ENCODE results near the gene PLCB2. TPM values are rescaled to one million over a fixed set of nuclear protein-coding genes. Genes with fewer than 3 reads are reported as not detected.

The PLCB2 gene
- total and polyA plus RNA-seq, 9 of the 15 experiments (the other 6 are each of a cell fraction or from before 2014, with no cell fraction given), result 0.37 to 12.3 (median 8.0) TPM

DNA sequence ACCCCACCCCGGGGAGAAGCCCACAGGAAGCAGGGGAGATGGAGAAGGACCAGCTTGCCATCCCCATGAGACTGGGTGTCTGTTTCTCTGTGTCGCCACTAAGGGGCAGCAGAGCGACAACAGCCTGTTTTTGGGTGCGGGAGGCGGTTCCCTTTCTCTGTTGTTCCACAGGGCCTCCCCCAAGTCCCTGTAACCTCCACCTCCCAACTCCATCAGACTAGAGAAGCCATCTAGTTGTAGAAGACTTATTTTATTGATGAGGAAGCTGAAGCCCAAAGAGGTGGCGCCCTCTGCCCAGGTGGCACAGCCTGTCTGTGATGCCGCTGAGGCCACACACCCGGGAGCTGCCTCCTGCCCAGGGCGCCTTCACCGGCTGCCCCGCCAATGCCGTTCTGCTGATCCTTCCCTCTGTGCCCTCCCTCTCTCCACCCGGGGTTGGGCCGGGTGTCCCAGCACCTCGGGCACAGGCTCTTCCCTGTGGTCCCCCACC lies 36.9 kb upstream of the PLCB2 start (continued):
- TF ChIP-seq, protein P1, sequence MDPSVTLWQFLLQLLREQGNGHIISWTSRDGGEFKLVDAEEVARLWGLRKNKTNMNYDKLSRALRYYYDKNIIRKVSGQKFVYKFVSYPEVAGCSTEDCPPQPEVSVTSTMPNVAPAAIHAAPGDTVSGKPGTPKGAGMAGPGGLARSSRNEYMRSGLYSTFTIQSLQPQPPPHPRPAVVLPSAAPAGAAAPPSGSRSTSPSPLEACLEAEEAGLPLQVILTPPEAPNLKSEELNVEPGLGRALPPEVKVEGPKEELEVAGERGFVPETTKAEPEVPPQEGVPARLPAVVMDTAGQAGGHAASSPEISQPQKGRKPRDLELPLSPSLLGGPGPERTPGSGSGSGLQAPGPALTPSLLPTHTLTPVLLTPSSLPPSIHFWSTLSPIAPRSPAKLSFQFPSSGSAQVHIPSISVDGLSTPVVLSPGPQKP (CRISPR knock-in tag; IDR thresholded peaks at IDR 0.05), result no peak
- no peak for TF ChIP-seq RBBP5 (IDR thresholded peaks at IDR 0.05; ENCODE audit: borderline replicate concordance, insufficient read depth, low read length, poor library complexity, severe bottlenecking)
- TF ChIP-seq TARDBP (IDR thresholded peaks at IDR 0.05), result 0 out of 2 replicates have a peak, but pooled peaks have one; percentile 47
- TF ChIP-seq, protein P2, sequence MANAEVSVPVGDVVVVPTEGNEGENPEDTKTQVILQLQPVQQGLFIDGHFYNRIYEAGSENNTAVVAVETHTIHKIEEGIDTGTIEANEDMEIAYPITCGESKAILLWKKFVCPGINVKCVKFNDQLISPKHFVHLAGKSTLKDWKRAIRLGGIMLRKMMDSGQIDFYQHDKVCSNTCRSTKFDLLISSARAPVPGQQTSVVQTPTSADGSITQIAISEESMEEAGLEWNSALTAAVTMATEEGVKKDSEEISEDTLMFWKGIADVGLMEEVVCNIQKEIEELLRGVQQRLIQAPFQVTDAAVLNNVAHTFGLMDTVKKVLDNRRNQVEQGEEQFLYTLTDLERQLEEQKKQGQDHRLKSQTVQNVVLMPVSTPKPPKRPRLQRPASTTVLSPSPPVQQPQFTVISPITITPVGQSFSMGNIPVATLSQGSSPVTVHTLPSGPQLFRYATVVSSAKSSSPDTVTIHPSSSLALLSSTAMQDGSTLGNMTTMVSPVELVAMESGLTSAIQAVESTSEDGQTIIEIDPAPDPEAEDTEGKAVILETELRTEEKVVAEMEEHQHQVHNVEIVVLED (CRISPR knock-in tag; IDR thresholded peaks at IDR 0.05), result no peak
- no peak for TF ChIP-seq PYGO2 (tag; IDR thresholded peaks at IDR 0.05)
- TF ChIP-seq, protein P3, sequence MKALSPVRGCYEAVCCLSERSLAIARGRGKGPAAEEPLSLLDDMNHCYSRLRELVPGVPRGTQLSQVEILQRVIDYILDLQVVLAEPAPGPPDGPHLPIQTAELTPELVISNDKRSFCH (CRISPR knock-in tag; IDR thresholded peaks at IDR 0.05), result no peak
- TF ChIP-seq, protein P3 (tag; IDR thresholded peaks at IDR 0.05), result no peak
- no peak for TF ChIP-seq PHF21A (IDR thresholded peaks at IDR 0.05; ENCODE audit: borderline replicate concordance, low read depth)
- TF ChIP-seq, protein P4, sequence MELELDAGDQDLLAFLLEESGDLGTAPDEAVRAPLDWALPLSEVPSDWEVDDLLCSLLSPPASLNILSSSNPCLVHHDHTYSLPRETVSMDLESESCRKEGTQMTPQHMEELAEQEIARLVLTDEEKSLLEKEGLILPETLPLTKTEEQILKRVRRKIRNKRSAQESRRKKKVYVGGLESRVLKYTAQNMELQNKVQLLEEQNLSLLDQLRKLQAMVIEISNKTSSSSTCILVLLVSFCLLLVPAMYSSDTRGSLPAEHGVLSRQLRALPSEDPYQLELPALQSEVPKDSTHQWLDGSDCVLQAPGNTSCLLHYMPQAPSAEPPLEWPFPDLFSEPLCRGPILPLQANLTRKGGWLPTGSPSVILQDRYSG (tag; conservative IDR thresholded peaks at IDR 0.05; ENCODE audit: low read depth), result no peak
- TF ChIP-seq DMBX1 (CRISPR knock-in tag; IDR thresholded peaks at IDR 0.05; ENCODE audit: borderline replicate concordance), result no peak
- TF ChIP-seq ZKSCAN1 (IDR thresholded peaks at IDR 0.05; ENCODE audit: low read depth, low read length), result 0 out of 2 replicates have a peak, but pooled peaks have one; percentile 33
- TF ChIP-seq, protein P5, sequence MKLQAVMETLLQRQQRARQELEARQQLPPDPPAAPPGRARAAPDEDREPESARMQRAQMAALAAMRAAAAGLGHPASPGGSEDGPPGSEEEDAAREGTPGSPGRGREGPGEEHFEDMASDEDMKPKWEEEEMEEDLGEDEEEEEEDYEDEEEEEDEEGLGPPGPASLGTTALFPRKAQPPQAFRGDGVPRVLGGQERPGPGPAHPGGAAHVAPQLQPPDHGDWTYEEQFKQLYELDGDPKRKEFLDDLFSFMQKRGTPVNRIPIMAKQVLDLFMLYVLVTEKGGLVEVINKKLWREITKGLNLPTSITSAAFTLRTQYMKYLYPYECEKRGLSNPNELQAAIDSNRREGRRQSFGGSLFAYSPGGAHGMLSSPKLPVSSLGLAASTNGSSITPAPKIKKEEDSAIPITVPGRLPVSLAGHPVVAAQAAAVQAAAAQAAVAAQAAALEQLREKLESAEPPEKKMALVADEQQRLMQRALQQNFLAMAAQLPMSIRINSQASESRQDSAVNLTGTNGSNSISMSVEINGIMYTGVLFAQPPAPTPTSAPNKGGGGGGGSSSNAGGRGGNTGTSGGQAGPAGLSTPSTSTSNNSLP (IDR thresholded peaks at IDR 0.05; ENCODE audit: borderline replicate concordance, low read depth, low read length), result no peak
- TF ChIP-seq TAF15 (IDR thresholded peaks at IDR 0.05; ENCODE audit: low read depth, low read length), result no peak
- TF ChIP-seq SIX5 (IDR thresholded peaks at IDR 0.05; ENCODE audit: borderline replicate concordance in 1 of 2, insufficient read depth in 1 of 2, low read depth in 1 of 2, low read length in 2 of 2), result no peak
- TF ChIP-seq RAD21 (CRISPR knock-in tag; conservative IDR thresholded peaks at IDR 0.05 in 1 of 2, IDR thresholded peaks at IDR 0.05 in 1 of 2), result peak; percentile 49 to 80
- TF ChIP-seq, protein P6, sequence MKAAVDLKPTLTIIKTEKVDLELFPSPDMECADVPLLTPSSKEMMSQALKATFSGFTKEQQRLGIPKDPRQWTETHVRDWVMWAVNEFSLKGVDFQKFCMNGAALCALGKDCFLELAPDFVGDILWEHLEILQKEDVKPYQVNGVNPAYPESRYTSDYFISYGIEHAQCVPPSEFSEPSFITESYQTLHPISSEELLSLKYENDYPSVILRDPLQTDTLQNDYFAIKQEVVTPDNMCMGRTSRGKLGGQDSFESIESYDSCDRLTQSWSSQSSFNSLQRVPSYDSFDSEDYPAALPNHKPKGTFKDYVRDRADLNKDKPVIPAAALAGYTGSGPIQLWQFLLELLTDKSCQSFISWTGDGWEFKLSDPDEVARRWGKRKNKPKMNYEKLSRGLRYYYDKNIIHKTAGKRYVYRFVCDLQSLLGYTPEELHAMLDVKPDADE (conservative IDR thresholded peaks at IDR 0.05; ENCODE audit: control insufficient read depth, low read depth, low read length), result no peak
- TF ChIP-seq ZNF217 (CRISPR knock-in tag; IDR thresholded peaks at IDR 0.05), result no peak
- no peak for TF ChIP-seq STAT5B (CRISPR knock-in tag; IDR thresholded peaks at IDR 0.05)
- TF ChIP-seq TBL1XR1 (IDR thresholded peaks at IDR 0.05; ENCODE audit: low read length in 2 of 2), result no peak
- no peak for TF ChIP-seq RFX7 (CRISPR knock-in tag; IDR thresholded peaks at IDR 0.05)
- no peak for TF ChIP-seq BACH1 (tag; IDR thresholded peaks at IDR 0.05)
